Measurements from ENCODE around the gene ACSM2A.
"Not testable (repeated sequence)": the region's sequence is repeated elsewhere in the genome, so short reads cannot be mapped to it uniquely, and the experiment has no call there.

DNA sequence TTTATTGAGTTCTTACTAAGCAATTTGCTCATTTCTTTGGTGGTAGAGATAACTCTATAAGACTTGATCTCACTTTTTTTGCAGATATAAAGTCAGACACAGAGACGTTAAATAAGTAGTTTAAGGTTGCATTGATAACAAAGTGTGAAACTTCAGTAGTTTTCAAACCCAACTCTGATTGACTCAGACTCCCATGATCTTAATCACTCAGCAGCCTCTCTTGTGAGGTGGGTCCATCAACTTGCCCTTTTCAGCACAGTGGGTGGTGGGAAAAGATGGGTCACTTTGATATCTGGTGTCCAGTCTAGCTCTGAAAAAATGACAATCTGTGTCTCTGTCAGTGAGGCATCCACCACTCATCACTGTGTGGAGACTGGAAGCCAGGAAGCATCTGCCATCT, 19.4 kb downstream of the ACSM2A start:
- TF ChIP-seq POLR2A (IDR thresholded peaks at IDR 0.05): not testable (repeated sequence)
- TF ChIP-seq, protein P1, sequence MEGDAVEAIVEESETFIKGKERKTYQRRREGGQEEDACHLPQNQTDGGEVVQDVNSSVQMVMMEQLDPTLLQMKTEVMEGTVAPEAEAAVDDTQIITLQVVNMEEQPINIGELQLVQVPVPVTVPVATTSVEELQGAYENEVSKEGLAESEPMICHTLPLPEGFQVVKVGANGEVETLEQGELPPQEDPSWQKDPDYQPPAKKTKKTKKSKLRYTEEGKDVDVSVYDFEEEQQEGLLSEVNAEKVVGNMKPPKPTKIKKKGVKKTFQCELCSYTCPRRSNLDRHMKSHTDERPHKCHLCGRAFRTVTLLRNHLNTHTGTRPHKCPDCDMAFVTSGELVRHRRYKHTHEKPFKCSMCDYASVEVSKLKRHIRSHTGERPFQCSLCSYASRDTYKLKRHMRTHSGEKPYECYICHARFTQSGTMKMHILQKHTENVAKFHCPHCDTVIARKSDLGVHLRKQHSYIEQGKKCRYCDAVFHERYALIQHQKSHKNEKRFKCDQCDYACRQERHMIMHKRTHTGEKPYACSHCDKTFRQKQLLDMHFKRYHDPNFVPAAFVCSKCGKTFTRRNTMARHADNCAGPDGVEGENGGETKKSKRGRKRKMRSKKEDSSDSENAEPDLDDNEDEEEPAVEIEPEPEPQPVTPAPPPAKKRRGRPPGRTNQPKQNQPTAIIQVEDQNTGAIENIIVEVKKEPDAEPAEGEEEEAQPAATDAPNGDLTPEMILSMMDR (IDR thresholded peaks at IDR 0.05): not testable (repeated sequence)

All from heart left ventricle (tissue), 13 donors.